ENCODE measurements around the gene C2orf76. TPM values are rescaled to one million over a fixed set of nuclear protein-coding genes. Genes with fewer than 3 reads are reported as not detected.
"Not testable (repeated sequence)": the region's sequence is repeated elsewhere in the genome, so short reads cannot be mapped to it uniquely, and the experiment has no call there.

The C2orf76 gene
- total RNA-seq, 1 donor, result 4.0 TPM

DNA sequence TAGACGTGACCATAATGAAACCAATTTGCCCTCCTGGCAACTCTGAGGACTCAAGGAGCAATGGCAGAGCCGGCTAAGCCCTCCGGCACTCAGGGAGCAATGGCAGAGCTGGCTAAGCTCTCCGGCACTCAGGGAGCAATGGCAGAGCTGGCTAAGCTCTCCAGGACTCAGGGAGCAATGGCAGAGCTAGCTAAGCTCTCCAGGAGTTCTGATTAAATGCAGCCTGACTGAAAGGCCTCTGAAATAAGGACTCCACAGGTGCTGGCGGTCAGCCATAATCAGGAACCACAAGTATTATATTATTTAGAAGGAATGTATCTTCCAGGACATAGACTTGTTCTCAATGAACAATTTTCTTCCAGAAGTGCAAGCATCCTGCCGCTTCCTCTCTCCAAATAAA, 65.2 kb downstream of the C2orf76 start:
- no peak for DNase-seq (ENCODE audit: low read depth in 2 of 3, low spot score in 2 of 3)

DNA sequence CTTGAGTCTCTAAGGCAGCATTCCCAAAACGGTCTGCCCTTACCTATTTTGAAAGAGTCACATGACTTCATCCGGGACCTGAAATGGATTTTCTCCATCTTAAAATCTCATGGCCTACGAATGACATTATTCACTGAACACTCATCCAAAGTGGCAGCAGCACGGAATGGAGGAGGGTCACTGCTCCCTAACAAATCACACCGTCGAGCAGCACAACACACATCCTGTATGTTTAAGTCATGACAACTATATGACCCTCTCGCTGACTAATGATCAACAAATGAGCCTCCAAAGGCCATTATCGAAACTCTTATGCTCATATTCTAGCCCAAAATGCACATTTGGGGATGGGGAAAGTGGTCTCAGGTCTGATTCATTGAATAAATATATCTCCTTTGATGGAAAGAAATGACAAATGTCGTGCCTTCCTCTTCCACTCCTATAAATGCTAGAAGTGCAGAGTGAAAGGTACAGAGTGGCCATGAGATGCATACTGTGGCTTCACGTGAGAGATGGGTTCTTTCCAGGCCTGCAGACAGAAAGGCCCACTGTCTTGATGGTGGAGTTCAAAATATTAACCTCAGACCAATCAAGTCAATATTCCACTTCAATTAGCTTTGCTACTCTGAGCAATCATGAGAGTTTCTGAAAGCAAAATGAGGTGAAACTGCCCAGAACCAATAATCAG, 70.8 kb downstream of the C2orf76 start:
- DNase-seq (ENCODE audit: low read depth in 2 of 3, low spot score in 2 of 3), result no peak

DNA sequence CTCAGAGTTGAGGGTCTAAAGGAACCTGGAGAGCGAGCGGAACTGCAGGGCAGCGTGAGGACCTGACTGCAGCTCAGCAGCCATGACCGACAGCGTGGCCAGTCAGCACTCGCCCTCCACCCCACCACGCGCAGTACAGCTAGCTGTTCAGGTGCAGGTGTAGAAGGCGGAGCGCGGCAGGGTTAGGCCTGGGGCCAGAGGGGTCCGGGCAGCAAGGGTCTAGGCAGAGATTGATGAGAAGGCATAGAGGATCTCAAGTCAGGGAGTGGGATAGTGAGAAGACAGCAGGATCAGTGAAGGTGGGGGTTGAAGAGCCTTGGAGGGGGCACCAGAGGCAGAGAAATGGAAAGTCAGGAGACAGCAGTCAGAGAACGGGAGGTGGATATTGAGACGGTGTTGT, 72.0 kb downstream of the C2orf76 start:
- no peak for DNase-seq (ENCODE audit: low read depth in 2 of 3, low spot score in 2 of 3)

DNA sequence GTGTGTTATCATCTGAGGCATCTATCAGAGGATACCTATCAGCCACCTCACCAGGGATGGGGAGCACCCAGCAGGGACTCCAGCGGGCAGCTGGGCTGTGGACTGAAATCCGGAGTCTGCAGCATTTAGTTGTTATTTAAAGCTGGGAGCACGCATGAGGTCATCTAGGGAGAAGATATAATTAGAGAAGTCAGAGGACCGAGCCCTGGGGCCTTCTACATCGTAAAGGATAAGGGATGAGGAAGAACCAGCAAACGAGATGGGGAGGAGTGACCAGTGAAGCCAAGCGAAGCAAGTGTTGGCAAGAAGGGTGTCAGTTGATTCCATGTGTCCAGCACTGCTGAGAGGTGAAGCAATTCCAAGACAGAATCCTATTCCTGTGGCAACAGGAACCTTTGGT, 72.7 kb downstream of the C2orf76 start:
- no peak for DNase-seq (ENCODE audit: low read depth in 2 of 3, low spot score in 2 of 3)

DNA sequence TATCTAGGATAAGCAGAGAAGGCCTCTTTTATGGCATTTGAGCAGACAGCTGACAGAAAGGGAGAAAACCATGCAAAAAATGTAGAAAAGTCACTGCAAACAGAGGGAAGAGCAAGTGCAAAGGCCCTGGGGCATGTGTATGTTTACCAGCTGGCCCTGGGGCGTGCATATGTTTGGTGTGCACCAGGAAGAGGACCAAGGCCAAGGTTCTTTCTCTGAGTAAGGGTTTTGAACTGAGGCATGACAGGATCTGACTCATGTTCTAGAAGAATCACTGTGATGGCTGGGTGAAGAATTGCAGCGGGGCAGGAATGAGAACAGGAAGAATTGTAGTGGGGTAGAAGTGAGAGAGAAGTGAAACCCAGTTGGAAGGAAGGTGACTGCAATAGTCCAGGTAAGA, 73.4 kb downstream of the C2orf76 start:
- DNase-seq (ENCODE audit: low read depth in 2 of 3, low spot score in 2 of 3), result no peak

DNA sequence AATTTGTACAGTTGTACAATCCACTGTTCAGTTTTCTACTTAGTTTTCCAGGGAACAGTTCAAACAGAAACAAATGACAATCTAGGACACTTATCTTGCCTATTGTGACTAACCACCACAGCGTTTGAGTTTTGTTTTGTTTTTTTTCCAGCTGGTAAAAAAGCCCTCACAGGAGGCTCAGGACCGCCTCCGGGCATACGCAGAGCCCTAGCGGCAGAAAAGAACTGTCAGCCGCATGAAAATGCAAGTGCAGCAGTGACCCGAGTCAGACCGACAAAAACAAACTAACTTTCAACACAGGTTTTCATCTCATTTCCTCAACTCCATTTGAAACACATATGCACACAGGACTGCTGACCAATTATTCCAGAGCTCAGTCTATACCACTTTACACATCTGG, 74.4 kb downstream of the C2orf76 start:
- DNase-seq (ENCODE audit: low read depth in 2 of 3, low spot score in 2 of 3), result peak in 1 of 3 donors; percentile 23

DNA sequence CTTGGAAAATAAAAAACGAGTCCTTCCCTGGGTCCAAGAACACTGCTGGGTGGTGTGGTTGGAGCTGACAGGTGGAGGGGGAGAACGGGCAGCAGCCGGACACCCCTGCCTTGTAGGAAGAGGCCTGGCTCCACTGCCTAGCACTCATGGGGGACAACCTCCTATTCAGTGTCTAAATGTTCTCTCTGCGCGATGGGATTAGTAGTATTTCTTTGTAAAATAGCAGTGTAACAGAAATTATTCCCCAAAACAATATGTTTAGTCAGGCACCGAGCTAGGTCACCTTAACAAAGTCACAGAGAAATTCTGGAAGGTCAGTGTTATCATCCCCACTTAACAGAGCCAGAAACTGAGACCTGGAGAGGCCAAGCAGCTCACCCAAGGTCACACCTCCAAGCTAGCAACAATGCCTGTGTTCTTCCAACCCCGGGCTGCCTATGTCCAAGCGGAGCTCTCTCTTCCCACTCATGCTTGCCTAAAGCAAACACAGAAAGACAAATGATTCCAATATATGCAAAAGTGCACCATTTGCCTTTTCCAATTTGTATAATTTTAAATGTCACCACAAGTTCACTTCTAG, 75.0 kb downstream of the C2orf76 start:
- DNase-seq (ENCODE audit: low read depth in 2 of 3, low spot score in 2 of 3), result no peak

DNA sequence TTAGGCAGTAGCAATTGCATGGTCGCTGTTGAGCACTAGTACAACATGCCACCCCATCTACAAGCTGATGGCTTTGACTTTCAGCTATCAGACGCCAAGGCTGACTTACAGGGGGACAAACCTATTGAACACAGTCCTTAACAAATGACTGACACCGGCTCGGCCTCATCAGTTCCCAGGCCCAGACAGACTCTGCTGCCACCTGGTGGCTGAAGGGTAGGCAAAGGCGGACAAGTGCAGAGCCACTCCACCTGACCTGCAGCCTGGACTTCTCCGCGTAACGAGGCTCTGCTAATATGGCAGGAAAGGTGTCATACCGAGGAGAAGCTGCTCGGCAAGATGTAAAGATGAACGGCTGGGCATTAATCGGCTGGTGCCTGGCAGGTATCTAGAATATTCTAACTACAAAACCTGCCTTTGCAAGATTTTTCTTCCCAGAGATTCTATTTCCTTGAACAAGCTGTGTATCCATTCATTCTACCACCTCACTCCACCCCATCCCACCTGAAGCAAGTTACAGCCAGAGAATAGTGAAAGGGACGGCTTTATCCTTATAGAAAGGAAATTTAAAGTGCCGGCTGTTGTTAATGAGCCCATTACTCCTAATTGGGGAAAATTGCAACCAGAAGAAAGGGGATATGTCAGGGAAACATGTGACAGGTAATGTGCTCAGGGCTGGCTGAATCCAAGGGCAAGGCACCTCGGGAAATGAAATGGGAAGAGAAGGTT, 75.6 kb downstream of the C2orf76 start:
- DNase-seq (ENCODE audit: low read depth in 2 of 3, low spot score in 2 of 3), result peak in 1 of 3 donors; percentile 49

DNA sequence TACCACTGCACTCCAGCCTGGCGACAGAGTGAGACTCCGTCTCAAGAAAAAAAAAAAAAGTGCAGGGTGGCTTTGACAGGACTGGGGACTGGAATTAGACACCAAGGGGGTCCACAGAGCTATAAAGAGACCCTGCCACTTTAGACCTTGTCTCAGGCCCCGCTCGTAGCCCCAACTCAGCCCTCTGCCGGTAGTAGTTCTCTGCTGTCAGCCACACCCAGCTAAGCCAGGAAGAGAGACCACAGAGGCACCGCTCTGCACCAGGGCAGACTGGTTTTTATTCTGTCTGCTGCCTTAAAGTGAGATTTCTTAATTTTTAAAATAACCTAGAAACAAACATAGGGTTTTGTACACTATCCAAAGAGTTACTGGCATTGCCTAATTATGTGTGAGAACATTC, 77.0 kb downstream of the C2orf76 start:
- DNase-seq (ENCODE audit: low read depth in 2 of 3, low spot score in 2 of 3), result no peak

DNA sequence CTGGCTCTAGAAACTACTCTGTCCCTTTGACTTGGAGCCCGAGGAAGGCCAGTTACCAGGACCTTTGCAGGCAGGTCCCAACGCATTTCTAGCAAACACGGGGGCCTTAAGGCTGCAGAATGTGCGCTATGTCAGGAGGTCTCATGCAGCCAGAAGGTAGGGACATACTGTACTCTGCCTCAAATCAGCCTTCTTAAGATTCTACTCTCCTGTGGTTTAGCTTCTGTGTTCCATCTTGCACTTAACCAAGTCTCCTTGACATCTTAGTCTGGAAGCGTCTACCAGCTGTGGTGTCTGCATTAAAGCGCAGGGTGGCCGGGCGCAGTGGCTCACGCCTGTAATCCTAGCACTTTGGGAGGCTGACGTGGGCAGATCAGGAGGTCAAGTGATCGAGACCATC, 77.5 kb downstream of the C2orf76 start:
- DNase-seq (ENCODE audit: low read depth in 2 of 3, low spot score in 2 of 3), result no peak

DNA sequence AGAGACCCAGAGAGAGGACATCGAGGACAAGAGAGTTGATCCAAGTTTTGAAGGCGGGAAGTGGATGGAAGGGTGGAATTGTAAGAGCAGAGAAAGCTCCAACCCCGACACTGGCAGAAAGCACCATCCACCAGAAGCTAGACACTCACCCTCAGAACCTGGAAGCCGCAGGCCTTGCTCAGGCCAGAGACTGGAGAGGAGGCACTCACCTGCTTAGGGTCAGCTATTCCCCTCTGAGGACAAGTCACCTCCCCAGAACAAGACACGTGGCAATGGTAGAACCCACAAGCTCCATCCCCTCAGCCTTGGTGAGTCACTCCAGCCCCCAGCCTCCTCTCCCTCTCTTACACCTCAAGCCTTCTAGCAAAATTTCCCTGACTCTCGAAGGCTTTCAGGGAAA, 78.1 kb downstream of the C2orf76 start:
- no peak for DNase-seq (ENCODE audit: low read depth in 2 of 3, low spot score in 2 of 3)

DNA sequence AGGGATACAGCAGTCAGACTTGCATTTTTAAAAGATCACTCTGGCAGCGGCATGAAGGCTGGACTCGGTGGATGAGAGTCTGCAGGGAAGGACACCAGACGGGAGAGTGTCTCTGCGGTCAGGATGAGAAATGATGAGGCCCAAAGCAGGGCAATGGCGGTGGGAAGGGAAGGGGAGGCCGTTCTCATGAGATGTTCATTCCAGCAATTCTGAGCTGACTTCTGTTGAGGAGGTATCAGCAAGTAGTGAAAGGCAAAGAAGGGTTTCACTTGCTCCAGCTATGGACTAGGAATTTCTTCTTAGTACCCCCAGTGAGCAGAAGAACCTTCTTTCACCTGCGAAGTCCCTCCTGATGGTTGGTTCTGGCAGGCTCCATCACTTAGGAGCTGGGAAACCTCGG, 80.0 kb downstream of the C2orf76 start:
- DNase-seq (ENCODE audit: low read depth in 2 of 3, low spot score in 2 of 3), result no peak

DNA sequence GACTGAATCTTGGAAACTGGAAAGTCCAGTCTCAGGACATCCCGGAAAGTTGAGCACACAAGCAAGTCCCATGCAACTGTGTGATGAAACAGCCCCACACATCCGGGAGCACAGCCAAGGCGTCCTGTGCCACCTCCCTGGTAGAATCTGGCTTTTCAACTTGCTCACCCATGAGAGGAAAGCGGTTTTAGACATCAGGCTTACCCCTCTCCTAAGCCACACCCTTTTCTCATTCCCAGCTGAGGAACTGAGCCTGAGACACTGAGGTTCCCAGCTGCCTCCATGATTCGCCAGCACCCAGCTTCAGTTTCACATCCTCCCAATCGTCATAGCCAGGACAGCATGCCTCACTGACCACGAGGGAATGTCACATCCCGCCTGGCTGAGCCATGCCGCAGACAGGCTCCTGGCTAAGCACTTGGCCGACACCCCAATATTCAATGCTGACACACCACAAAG, 82.7 kb downstream of the C2orf76 start:
- DNase-seq (ENCODE audit: low read depth in 2 of 3, low spot score in 2 of 3), result no peak

DNA sequence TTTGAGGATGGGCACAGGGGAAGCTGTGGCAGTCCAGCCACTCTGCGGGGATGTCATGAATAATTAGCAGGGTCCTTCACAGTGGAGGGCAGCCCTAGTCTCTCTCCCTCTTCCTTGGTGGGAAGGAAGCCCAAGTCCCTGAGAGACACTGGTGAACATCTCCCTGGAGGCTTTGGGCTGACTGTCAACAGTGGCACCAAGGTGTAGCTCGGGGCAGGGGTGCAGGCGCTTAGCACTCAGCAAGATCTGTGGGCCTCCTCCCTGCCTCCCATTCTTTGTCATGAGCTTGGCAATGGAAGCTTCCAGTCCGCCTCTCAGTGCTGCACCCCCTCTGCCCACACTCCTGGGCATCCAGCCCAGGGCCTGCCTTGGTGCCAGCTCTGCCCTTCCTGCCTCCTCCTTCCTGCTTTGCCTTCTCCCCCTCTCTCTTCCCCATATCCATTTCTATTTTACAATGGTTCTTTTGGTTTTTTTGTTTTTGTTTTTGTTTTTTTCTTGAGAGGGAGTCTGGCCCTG, 83.6 kb downstream of the C2orf76 start:
- DNase-seq (ENCODE audit: low read depth in 2 of 3, low spot score in 2 of 3), result no peak

DNA sequence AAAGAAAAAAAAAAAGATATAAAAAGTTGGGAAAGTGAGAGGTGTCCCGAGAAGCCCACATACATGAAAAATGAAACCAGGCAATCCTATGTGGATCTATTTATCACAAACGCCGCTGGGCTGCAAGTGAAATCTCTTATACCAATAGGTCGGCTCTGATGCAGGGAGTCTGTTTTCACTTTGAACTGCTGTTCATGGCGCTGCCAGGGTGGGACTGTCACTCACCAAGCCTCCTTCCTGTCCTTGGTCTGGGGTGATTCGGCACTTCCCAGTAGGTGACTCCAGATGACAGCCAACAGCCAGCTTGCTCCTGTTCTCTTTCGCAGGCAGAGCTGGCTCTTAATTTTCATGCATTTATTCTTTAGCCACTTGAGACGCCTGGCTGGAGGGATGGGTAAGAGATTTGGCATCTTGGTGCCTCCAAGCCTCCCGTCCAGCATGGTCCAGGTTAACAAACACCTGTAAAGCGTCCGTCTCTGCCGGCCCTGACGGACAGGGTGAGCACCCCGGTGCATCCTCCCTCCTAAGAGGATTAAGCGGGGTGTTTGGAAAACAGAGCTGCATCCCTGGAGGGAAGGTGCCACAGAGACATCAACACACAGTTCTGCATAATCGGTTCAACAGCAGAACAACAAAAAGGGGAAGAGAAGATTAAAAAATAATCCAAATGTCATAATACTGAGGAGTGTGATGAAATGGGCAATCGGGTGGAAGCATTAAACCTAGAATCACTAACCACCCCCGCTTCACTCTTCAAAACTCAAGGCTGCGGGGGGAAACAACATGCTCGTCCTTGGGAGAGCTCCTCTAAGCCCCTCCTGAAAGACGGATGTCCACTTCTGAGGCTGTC, 84.3 kb downstream of the C2orf76 start:
- no peak for DNase-seq (ENCODE audit: low read depth in 2 of 3, low spot score in 2 of 3)

DNA sequence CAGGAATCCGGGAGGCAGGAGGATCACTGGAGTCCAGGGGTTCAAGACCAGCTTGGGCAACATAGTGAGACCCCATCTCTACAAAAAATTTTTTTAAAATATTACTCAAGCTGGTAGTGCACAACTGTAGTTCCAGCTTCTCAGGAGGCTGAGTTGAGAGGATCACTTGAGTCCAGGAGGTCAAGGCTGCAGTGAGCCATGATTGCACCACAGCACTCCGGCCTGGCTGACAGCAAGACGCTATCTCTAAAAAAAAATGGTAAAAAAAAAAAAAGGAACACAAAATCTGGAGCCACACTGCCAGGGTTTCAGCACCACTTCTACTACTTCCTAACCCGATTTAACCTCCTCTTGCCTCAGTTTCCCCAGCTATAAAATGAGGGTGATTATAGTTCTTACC, 86.0 kb downstream of the C2orf76 start:
- no peak for DNase-seq (ENCODE audit: low read depth in 2 of 3, low spot score in 2 of 3)

DNA sequence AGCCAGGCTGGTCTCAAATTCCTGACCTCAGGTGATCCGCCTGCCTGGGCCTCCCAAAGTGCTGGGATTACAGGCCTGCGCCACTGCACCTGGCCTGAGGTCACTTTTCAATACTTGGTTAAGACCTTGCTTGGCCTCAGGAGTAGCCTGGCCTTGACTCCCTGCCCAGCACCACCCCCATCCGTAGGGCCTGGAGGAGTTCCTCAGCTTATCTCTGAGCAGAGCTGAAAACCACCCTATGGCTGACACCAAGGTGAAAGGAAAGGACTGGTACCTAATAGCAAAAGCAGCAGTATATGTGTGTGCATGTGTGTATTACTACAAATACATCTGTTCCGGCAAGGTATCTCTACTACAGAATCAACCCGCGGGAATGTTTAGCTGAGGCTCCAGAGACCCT, 87.0 kb downstream of the C2orf76 start:
- DNase-seq (ENCODE audit: low read depth in 2 of 3, low spot score in 2 of 3), result no peak

DNA sequence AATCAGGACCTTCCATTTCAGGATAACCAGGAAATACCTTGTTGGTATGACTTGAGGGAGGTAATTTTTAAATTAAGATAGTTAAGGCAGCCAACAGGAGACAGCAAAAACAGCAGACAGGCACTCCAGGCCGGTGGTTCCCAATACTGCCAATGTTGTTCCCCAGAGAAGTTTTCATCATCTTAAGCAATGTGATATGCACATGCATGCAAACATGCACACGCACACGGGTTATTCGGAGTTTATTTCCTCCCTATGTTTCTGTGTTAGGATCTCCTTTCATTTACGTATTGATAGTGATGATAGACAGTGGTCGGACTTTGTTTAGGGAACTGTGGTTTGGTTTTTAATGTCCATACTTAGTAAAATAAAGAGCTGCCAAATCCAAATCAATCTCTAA, 87.7 kb downstream of the C2orf76 start:
- no peak for DNase-seq (ENCODE audit: low read depth in 2 of 3, low spot score in 2 of 3)

DNA sequence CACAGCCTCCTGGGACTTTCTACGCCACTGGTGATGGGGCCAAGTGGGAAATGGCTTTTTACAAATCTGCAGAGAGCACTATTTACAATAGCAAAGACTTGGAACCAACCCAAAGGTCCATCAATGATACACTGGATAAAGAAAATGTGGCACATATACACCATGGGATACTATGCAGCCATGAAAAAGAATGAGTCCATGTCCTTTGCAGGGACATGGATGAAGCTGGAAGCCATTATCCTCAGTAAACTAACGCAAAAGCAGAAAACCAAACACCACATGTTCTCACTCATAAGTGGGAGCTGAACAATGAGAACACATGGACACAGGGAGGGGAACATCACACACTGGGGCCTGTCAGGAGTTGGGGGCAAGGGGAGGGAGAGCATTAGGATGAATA, 88.2 kb downstream of the C2orf76 start:
- DNase-seq (ENCODE audit: low read depth in 2 of 3, low spot score in 2 of 3), result not testable (repeated sequence)

DNA sequence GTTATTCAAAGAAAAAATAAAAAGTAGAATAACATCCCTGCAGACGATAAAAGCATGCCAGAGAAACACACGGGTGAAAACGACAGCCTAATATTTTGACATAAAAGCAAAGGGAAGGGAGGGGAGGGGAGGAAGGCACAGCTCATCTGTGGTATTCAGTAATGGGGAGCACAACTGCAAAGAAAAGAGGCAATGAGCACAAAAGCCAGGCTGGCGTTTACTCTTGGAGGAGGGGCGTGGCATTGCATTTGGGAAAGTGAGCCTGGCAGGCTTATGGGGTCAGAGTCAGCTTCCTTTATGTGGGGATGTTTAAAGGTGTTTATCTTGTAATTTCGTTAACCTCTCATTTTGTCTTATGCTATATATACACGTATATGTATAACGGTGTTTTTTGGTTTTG, 89.8 kb downstream of the C2orf76 start:
- no peak for DNase-seq (ENCODE audit: low read depth in 2 of 3, low spot score in 2 of 3)

DNA sequence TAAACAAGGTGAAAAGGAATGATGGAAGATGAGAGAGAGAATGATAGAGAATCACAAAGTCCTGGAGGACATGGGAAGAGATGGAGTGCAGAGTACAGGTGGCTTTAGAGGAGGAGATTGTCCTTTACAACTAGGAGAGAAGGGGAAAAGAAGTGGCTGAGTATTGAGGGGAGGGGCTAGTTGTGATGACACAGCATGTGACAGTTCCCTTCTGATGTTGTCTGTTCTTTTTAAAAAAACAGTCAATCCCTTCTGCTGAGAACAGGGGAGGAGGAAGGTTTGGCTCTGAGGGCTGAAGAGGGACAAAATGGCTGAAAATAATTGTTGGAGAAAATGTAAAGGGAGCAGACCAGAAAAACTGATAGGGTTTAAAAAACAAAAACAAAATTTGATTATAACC, 99.0 kb downstream of the C2orf76 start:
- DNase-seq (ENCODE audit: low read depth in 2 of 3, low spot score in 2 of 3), result no peak

Data from hematopoietic multipotent progenitor cell (in vitro differentiated cells).